H9 (cell line): ENCODE data around the gene SERTM2. TPM values are rescaled to one million over a fixed set of nuclear protein-coding genes. Genes with fewer than 3 reads are reported as not detected.
"Not testable (repeated sequence)": the region's sequence is repeated elsewhere in the genome, so short reads cannot be mapped to it uniquely, and the experiment has no call there.

Experiments
- DNase-seq: peaks from one replicate; pipeline ENCODE4 v3.0.0-alpha.2; 2017
- H2AFZ ChIP-seq: one replicate; pipeline ENCODE4 v1.6.1; 2013; ENCODE audit warnings: mild to moderate bottlenecking, low read length, control low read depth, moderate library complexity
- H2AK5ac ChIP-seq: 2 replicates; pipeline ENCODE4 v1.6.1; 2013; ENCODE audit warnings: low read length, control low read depth, mixed read lengths; ENCODE audit not compliant: insufficient read length
- H2BK120ac ChIP-seq: one replicate; pipeline ENCODE4 v1.6.1; 2013; ENCODE audit warnings: low read depth, mild to moderate bottlenecking, low read length, control low read depth, inconsistent platforms; ENCODE audit not compliant: poor library complexity, severe bottlenecking
- H2BK12ac ChIP-seq: 2 replicates; pipeline ENCODE4 v1.6.1; 2013; ENCODE audit warnings: low read length, control low read depth, mixed read lengths, low read depth; ENCODE audit not compliant: insufficient read length
- H2BK15ac ChIP-seq: 2 replicates; pipeline ENCODE4 v1.6.1; 2013; ENCODE audit warnings: low read depth, low read length, control low read depth
- H2BK20ac ChIP-seq: one replicate; pipeline ENCODE4 v1.6.1; 2013; ENCODE audit warnings: low read depth, mild to moderate bottlenecking, low read length, control low read depth, inconsistent platforms; ENCODE audit not compliant: poor library complexity, severe bottlenecking
- H2BK5ac ChIP-seq: 2 replicates; pipeline ENCODE4 v1.6.1; 2013; ENCODE audit warnings: low read length, control low read depth, mixed read lengths; ENCODE audit not compliant: insufficient read length
- H3K14ac ChIP-seq: 2 replicates; pipeline ENCODE4 v1.6.1; 2013; ENCODE audit warnings: low read length, control low read depth; ENCODE audit not compliant: insufficient read depth
- H3K18ac ChIP-seq: 2 replicates; pipeline ENCODE4 v1.6.1; 2013; ENCODE audit warnings: low read depth, mild to moderate bottlenecking, mixed read lengths, low read length, control low read depth; ENCODE audit not compliant: insufficient read length
- H3K23ac ChIP-seq: 2 replicates; pipeline ENCODE4 v1.6.1; 2013; ENCODE audit warnings: low read length, control low read depth, mixed read lengths, low read depth; ENCODE audit not compliant: insufficient read length
- H3K23me2 ChIP-seq: 2 replicates; pipeline ENCODE4 v1.6.1; 2013; ENCODE audit warnings: low read depth, mild to moderate bottlenecking, mixed read lengths, low read length, control low read depth; ENCODE audit not compliant: insufficient read length, poor library complexity, severe bottlenecking
- H3K27ac ChIP-seq: 2 replicates; pipeline ENCODE4 v1.5.1; 2013; ENCODE audit warnings: low read length, control low read depth, mixed read lengths, low read depth; ENCODE audit not compliant: insufficient read length
- H3K27me3 ChIP-seq: 2 replicates; pipeline ENCODE4 v1.6.1; 2013; ENCODE audit warnings: low read length, control low read depth, inconsistent platforms; ENCODE audit not compliant: insufficient read depth
- H3K4ac ChIP-seq: 2 replicates; pipeline ENCODE4 v1.6.1; 2013; ENCODE audit warnings: low read depth, mild to moderate bottlenecking, control low read depth, inconsistent platforms, low read length, moderate library complexity
- H3K4me1 ChIP-seq: 2 replicates; pipeline ENCODE4 v1.6.1; 2013; ENCODE audit warnings: low read length, control low read depth, inconsistent platforms; ENCODE audit not compliant: insufficient read depth
- H3K4me2 ChIP-seq: 2 replicates; pipeline ENCODE4 v1.6.1; 2013; ENCODE audit warnings: low read length, control low read depth, mixed read lengths; ENCODE audit not compliant: insufficient read length, insufficient read depth
- H3K56ac ChIP-seq: 2 replicates; pipeline ENCODE4 v1.6.1; 2013; ENCODE audit warnings: low read depth, mild to moderate bottlenecking, mixed read lengths, low read length, control low read depth; ENCODE audit not compliant: insufficient read length
- H3K79me1 ChIP-seq: 2 replicates; pipeline ENCODE4 v1.6.1; 2013; ENCODE audit warnings: low read depth, mild to moderate bottlenecking, moderate library complexity, low read length, control low read depth, inconsistent platforms; ENCODE audit not compliant: insufficient read depth, poor library complexity, severe bottlenecking
- H3K79me2 ChIP-seq: 2 replicates; pipeline ENCODE4 v1.6.1; 2013; ENCODE audit warnings: low read length, control low read depth, inconsistent platforms; ENCODE audit not compliant: insufficient read depth
- H3K9ac ChIP-seq: 2 replicates; pipeline ENCODE4 v1.6.1; 2013; ENCODE audit warnings: low read length, control low read depth, mixed read lengths; ENCODE audit not compliant: insufficient read length; ENCODE audit errors: extremely low read depth
- H3K9me3 ChIP-seq: one replicate; pipeline ENCODE4 v1.6.1; 2013; ENCODE audit warnings: low read depth, low read length, inconsistent platforms; ENCODE audit not compliant: control insufficient read depth
- H3T11ph ChIP-seq: one replicate; pipeline ENCODE4 v1.6.1; 2013; ENCODE audit warnings: mild to moderate bottlenecking, low read length, control low read depth, inconsistent platforms
- H4K20me1 ChIP-seq: one replicate; pipeline ENCODE4 v1.6.1; 2013; ENCODE audit not compliant: control insufficient read depth, insufficient read length, insufficient read depth
- H4K5ac ChIP-seq: 2 replicates; pipeline ENCODE4 v1.6.1; 2013; ENCODE audit warnings: low read depth, mild to moderate bottlenecking, mixed read lengths, low read length, control low read depth; ENCODE audit not compliant: insufficient read length
- H4K8ac ChIP-seq: replicated peaks from 2 replicates; pipeline ENCODE4 v1.6.1; 2013; ENCODE audit warnings: low read length, control low read depth, mixed read lengths, low read depth; ENCODE audit not compliant: insufficient read length
- H4K91ac ChIP-seq: 2 replicates; pipeline ENCODE4 v1.6.1; 2013; ENCODE audit warnings: low read depth, mild to moderate bottlenecking, moderate library complexity, mixed read lengths, low read length, control low read depth; ENCODE audit not compliant: insufficient read length
- H3K27ac Mint-ChIP-seq, 3 experiments: 2 replicates in 2 of 3; 3 replicates in 1 of 3; pipeline ENCODE4 v1.8.0; 2020 to 2021; ENCODE audit warnings: mixed read lengths in 3 of 3, mild to moderate bottlenecking in 1 of 3, moderate library complexity in 1 of 3
- H3K27me3 Mint-ChIP-seq: 2 replicates; pipeline ENCODE4 v1.8.0; 2021; ENCODE audit warnings: low read depth, mild to moderate bottlenecking, moderate library complexity, mixed read lengths
- H3K36me3 Mint-ChIP-seq, 3 experiments: 2 replicates in 2 of 3; 3 replicates in 1 of 3; pipeline ENCODE4 v1.8.0; 2020 to 2021; ENCODE audit warnings: low read depth in 3 of 3, mixed read lengths in 3 of 3; ENCODE audit not compliant: insufficient read depth in 1 of 3
- H3K4me1 Mint-ChIP-seq, 2 experiments: 2 replicates each; pipeline ENCODE4 v1.8.0; 2020; ENCODE audit warnings: mixed read lengths in 2 of 2
- H3K4me3 Mint-ChIP-seq, 2 experiments: 2 replicates in 1 of 2; 3 replicates in 1 of 2; pipeline ENCODE4 v1.8.0; 2020 to 2021; ENCODE audit warnings: mild to moderate bottlenecking in 2 of 2, mixed read lengths in 2 of 2, moderate library complexity in 1 of 2
- H3K9me3 Mint-ChIP-seq, 2 experiments: 2 replicates in 1 of 2; 3 replicates in 1 of 2; pipeline ENCODE4 v1.8.0; 2020; ENCODE audit warnings: mild to moderate bottlenecking in 2 of 2, mixed read lengths in 2 of 2, moderate library complexity in 1 of 2
- WGBS: extraction: QIAGEN DNeasy Blood & Tissue Kit; methylation state at CpG from one replicate; pipeline ENCODE4 v1.1.7; 2013; ENCODE audit warnings: missing lambda C conversion rate, low lambda C conversion rate, mixed read lengths; ENCODE audit not compliant: insufficient read length; ENCODE audit errors: extremely low coverage; 5-methylcytosine and 5-hydroxymethylcytosine counted together
- total RNA-seq: library from RNA; stranded (reverse); gene quantifications from 2 replicates; pipeline ENCODE4 v1.2.1, GENCODE V29; 2021
- TF ChIP-seq, protein P1 (sequence below): fragments of 200-600 bp; sonication (generic); conservative IDR thresholded peaks from 3 replicates; pipeline ENCODE4 v1.8.0; 2021; ENCODE audit warnings: antibody characterized with exemption, mild to moderate bottlenecking

Gene SERTM2
- total RNA-seq, 1 experiment from 2014 or later = 0.22 TPM

DNA sequence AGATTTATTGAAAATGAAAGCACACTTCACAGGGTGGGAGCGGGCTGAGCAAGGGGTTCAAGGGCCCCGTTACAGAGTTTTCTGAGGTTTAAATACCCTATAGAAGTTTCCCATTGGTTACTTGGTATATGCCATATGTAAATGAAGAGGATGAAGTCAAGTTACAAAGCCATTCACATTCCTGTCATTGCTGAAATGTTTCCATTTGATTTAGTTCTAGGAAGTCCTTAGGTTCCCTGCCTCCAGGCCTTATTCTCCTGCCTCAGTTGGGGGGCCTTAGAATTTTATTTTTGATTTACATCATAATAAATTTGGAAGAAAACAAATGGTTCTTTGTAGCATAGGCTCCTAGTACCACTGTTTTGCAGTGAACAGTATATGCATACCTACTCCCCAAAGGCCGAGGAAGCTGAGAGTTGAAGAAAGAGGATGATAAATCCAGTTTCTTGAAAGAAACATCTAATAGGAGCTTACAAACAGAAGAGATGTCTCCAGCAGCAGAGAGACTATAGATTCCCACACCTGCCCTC lies 31.8 kb downstream of the SERTM2 start:
- Histone ChIP-seq H4K20me1 (no peaks in the 10 kb centered on the region), H3K4me2 (peak overlapping the region; percentile 16), H3K9me3 (peaks cover 4% of the 10 kb centered on the region), H4K5ac (no peak overlapping the region), H3K14ac (no peak overlapping the region), H2BK20ac (no peak overlapping the region), H3K4ac (no peak overlapping the region; the same call in 1 of the 2 replicates), H4K8ac (no peak overlapping the region), H3K27me3 (no peaks in the 10 kb centered on the region), H2BK15ac (no peak overlapping the region), H2BK5ac (peak overlapping the region; percentile 90), H3K9ac (no peak overlapping the region), H3K23me2 (no peaks in the 10 kb centered on the region), H3K79me1 (no peaks in the 10 kb centered on the region), H2AFZ (no peak overlapping the region), H3K79me2 (no peaks in the 10 kb centered on the region; the same call in 1 of the 2 replicates), H2BK120ac (peak overlapping the region; percentile 86), H2AK5ac (peak overlapping the region; percentile 80), H4K91ac (no peak overlapping the region), H2BK12ac (no peak overlapping the region), H3K18ac (peak overlapping the region; percentile 84), H3K56ac (no peak overlapping the region), H3K23ac (no peak overlapping the region), H3K27ac (peak overlapping the region; percentile 86), H3K4me1 (no peaks in the 10 kb centered on the region; the same call in 1 of the 2 replicates), H3T11ph (peak overlapping the region; percentile 29)
- Mint-ChIP-seq H3K27me3 (no peaks in the 10 kb centered on the region), H3K4me3 (peak overlapping the region in 1 of 2 experiments; percentile 79; a peak in 2 of 5 replicates), H3K27ac (peak overlapping the region; percentile 95 to 100 (median 99)), H3K36me3 (peaks cover 22 to 45% (median 31%) of the 10 kb centered on the region in 3 experiments; a peak in 6 of 7 replicates), H3K4me1 (peaks cover 39 to 50% of the 10 kb centered on the region in 2 experiments), H3K9me3 (peaks cover 3 to 41% of the 10 kb centered on the region in 2 experiments)
- TF ChIP-seq, protein P1, sequence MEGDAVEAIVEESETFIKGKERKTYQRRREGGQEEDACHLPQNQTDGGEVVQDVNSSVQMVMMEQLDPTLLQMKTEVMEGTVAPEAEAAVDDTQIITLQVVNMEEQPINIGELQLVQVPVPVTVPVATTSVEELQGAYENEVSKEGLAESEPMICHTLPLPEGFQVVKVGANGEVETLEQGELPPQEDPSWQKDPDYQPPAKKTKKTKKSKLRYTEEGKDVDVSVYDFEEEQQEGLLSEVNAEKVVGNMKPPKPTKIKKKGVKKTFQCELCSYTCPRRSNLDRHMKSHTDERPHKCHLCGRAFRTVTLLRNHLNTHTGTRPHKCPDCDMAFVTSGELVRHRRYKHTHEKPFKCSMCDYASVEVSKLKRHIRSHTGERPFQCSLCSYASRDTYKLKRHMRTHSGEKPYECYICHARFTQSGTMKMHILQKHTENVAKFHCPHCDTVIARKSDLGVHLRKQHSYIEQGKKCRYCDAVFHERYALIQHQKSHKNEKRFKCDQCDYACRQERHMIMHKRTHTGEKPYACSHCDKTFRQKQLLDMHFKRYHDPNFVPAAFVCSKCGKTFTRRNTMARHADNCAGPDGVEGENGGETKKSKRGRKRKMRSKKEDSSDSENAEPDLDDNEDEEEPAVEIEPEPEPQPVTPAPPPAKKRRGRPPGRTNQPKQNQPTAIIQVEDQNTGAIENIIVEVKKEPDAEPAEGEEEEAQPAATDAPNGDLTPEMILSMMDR = no peak
- peak; percentile 46 for DNase-seq
- WGBS = no CpG with 5 or more reads among the region's 3 CpGs

DNA sequence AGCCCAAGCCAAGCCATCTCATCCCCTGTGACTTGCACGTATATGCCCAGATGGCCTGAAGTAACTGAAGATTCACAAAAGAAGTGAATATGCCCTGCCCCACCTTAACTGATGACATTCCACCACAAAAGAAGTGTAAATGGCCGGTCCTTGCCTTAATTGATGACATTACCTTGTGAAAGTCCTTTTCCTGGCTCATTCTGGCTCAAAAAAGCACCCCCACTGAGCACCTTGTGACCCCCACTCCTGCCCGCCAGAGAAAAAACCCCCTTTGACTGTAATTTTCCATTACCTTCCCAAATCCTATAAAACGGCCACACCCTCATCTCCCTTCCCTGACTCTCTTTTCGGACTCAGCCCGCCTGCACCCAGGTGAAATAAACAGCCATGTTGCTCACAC lies 37.8 kb downstream of the SERTM2 start:
- not testable (repeated sequence) for H3K27me3 Mint-ChIP-seq, H3K4me1 ChIP-seq, H3K14ac ChIP-seq, H3K23me2 ChIP-seq, H3T11ph ChIP-seq, H4K20me1 ChIP-seq, H2BK12ac ChIP-seq, H3K4ac ChIP-seq, H3K79me2 ChIP-seq, H3K9me3 ChIP-seq, H3K27me3 ChIP-seq, H3K79me1 ChIP-seq, H4K91ac ChIP-seq, H2AFZ ChIP-seq, H3K23ac ChIP-seq, H3K56ac ChIP-seq, H2BK15ac ChIP-seq, H2AK5ac ChIP-seq, H3K18ac ChIP-seq, H4K8ac ChIP-seq
- peak overlapping the region; percentile 77 for H2BK120ac ChIP-seq
- peak overlapping the region; percentile 20 for H3K9ac ChIP-seq
- peak overlapping the region; percentile 90 for H2BK20ac ChIP-seq
- peak overlapping the region; percentile 32 for H3K4me2 ChIP-seq
- peak overlapping the region; percentile 8 for H2BK5ac ChIP-seq
- H3K4me1 Mint-ChIP-seq = peaks cover 45 to 64% of the 10 kb centered on the region in 2 experiments
- peaks cover 0 to 20% of the 10 kb centered on the region in 2 experiments; a peak in 4 of 5 replicates for H3K9me3 Mint-ChIP-seq
- peak overlapping the region in 1 of 2 experiments; percentile 50; a peak in 2 of 5 replicates for H3K4me3 Mint-ChIP-seq
- H3K27ac Mint-ChIP-seq = peak overlapping the region; percentile 79 to 98 (median 89)
- peak; percentile 79 for DNase-seq
- peak overlapping the region; percentile 98 for H3K27ac ChIP-seq
- peaks cover 18 to 69% (median 25%) of the 10 kb centered on the region in 3 experiments; a peak in 6 of 7 replicates for H3K36me3 Mint-ChIP-seq
- WGBS = no CpG with 5 or more reads among the region's 6 CpGs
- H4K5ac ChIP-seq = peak overlapping the region; percentile 28
